GM12873 (cell line): Measurements from ENCODE around the gene PRKCZ.

Experiments used
- TF ChIP-seq, protein P1 (sequence below): IDR thresholded peaks from 2 replicates; pipeline ENCODE4 v1.5.1; 2012; ENCODE audit warnings: low read depth, mild to moderate bottlenecking, moderate library complexity, low read length, control low read depth; ENCODE audit not compliant: insufficient read depth; ENCODE audit errors: missing control alignments

PRKCZ gene

DNA sequence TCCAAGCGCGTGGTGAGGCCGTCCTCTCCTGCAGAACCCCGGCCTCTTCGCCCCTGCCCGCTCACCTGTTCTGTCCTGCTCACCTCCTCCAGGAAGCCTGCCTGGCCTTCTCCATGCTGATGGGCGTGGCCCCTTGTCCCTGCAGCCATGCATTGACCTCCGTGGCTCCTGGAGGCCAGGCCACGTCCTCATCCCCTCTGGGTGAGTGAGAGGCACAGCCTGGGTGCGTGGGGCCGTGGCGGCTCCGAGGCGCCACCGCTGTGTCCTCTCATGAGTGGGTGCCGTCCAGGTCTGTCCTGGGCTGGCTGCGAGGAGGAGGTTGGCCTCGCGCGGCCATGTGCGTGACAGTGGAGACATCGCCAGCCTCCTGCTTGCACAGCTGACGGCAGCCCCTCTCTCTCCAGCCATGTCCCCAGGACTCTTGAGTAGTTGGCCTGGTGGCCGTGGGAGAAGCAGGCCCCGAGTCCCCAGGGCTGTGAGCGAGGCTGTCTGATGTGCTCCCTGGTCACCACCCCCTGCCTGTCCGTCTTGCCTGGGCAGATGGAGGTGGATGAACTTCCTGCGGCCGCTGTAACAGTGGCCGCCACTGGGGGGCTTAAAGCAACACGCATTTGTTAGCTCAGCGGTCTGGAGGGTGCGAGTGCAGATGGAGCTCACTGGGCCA, 58.1 kb downstream of the PRKCZ start:
- TF ChIP-seq, protein P1, sequence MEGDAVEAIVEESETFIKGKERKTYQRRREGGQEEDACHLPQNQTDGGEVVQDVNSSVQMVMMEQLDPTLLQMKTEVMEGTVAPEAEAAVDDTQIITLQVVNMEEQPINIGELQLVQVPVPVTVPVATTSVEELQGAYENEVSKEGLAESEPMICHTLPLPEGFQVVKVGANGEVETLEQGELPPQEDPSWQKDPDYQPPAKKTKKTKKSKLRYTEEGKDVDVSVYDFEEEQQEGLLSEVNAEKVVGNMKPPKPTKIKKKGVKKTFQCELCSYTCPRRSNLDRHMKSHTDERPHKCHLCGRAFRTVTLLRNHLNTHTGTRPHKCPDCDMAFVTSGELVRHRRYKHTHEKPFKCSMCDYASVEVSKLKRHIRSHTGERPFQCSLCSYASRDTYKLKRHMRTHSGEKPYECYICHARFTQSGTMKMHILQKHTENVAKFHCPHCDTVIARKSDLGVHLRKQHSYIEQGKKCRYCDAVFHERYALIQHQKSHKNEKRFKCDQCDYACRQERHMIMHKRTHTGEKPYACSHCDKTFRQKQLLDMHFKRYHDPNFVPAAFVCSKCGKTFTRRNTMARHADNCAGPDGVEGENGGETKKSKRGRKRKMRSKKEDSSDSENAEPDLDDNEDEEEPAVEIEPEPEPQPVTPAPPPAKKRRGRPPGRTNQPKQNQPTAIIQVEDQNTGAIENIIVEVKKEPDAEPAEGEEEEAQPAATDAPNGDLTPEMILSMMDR, result peak; percentile 30

DNA sequence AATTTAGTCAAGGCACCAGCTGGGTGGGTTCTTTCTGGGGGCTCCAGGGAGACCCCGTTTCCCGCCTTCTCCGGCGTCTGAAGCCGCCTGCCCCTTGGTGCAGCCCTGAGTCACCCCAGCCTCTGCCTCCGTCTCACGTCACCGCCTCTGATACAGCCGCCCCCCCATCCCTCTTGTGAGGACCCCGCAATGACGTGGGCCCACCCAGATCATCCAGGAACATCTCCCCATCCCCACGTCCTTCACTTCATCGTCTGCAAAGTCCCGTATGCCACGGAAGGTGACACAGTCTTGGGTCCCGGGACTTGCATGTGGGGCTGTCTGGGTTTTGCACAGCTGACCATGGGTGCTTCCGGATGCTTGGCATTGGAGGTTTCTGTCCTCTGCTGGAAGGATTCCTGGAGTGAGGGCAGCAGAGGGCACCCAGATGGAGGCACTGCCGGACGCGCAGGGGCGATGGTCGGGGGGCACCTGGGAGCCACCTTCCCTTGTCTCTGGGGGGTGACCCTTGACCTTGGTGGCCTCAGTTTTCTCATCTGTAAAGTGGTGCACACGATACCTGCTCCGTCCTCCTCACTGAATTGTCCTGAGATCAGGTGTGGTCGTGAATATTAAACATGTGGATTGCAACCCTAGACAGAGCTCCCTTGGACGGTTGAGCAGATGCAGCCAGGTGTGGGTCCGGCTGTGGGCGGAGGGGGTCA, 58.8 kb downstream of the PRKCZ start:
- TF ChIP-seq, protein P1, result no peak

- TF ChIP-seq, protein P1, result no peak
Measured at GRCh38 chr1:2109581-2110021, 59.4 kb downstream of the PRKCZ start.

DNA sequence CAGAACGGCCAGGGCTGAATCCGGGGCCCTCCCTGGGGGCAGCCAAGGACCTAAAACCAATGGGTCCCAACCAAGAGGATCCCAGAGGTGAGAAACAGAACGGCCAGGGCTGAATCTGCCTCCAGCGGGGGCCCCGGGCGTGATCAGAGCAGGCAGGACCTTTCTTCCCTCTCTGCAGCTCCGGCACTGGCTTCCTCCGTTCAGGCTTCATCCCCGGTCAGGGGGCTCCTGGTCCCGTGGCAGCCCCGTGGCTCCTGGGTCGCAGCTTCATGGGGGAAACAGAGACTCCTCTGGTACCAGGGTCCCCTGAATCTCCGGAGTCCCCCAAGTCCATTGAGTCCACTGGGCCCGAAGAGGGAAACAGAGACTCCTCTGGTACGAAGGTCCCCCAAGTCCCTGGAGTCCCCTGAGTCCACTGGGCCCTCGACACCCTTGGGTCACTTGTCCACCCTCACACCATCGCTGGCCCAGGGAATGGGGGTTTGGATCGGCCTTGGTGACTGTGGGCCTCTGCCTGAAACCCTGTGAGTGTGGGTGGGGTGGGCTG, 60.1 kb downstream of the PRKCZ start:
- TF ChIP-seq, protein P1, result no peak

DNA sequence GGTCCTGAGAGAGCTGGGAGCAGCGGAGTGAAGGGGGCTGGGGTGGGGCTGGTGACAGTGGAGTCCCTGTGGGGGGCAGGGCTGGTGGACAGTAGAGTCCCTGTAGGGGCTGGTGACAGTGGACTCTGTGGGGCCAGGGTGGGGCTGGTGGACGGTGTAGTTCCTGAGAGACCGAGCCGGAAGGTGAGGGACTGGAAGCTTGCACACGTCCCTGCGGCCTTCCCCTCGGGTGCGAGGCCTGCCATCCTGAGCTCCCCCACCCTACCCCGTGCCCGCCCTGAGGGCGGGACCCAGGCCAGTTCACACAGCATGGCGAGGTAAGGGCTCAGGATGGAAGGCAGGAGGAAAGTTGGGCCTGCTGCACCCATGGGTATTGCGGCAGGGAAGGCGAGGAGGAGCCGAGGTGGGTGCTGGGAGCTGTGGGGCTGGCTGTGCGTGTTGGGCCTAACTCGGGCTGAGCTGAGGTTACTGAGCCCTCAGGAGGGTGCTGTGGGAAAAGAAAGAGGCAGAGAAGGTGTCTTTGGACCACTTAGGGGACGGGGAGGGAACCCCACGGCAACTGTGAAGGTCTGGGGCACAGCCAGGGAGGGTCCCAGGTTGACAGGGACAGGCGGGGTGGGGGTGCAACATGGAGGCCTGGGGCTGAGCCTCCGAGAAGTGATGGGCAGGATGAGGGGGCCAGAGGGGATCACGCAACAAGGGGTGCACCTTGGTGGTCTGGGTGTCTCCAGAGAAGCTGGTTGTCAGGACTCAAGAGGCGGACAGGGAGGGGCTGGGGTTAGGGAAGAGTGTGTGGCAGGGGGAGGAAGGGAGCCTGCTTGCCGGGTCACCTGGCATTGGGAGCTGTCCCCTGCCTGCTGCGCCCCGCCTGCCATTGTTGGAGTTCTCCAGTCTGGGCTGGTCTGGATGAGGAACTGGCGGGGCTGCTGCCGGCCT, 60.8 kb downstream of the PRKCZ start:
- TF ChIP-seq, protein P1, result no peak

- TF ChIP-seq, protein P1, result no peak
Measured at GRCh38 chr1:2111674-2112035, 61.4 kb downstream of the PRKCZ start.
